ENCODE results near the gene HGD.
"Not testable (repeated sequence)": the region's sequence is repeated elsewhere in the genome, so short reads cannot be mapped to it uniquely, and the experiment has no call there.

Gene HGD

GRCh38 chr3:120638820-120639219, 43.2 kb downstream of the HGD start:
- not testable (repeated sequence) for DNase-seq (ENCODE audit: low read depth)

DNA sequence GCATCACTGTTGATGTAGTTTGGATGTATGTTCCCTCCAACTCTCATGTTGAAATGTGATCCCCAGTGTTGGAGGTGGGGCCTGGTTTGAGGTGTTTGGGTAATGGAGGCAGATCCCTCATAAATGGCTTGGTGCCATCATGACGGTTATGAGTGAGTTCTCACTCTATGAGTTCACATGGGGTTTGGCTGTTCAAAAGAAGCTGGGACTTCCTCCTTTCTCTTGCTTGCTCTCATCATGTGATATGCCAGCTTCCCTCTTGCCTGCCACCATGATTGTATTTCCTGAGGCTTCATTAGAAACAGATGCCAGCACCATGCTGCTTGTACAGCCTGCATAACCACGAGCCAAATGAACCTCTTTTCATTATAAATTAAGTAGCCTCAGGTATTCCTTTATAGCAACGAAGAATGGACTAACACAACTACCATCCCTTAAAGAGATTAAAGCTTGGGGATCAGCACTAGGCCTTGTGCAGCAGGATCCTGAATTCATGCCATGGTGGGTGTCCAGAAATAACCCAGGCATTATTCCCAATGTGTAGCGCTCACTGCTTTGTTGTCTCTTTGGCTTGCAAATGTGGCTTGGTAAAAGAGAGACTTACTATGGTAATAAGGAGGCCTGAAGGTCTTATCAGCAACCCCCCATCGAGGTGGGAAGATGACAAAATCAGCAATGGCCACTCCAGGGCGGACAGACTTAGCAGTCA, 44.0 kb downstream of the HGD start:
- no peak for DNase-seq (ENCODE audit: low read depth)

GRCh38 chr3:120636795-120637401, 45.1 kb downstream of the HGD start:
- DNase-seq (ENCODE audit: low read depth), result no peak

DNA sequence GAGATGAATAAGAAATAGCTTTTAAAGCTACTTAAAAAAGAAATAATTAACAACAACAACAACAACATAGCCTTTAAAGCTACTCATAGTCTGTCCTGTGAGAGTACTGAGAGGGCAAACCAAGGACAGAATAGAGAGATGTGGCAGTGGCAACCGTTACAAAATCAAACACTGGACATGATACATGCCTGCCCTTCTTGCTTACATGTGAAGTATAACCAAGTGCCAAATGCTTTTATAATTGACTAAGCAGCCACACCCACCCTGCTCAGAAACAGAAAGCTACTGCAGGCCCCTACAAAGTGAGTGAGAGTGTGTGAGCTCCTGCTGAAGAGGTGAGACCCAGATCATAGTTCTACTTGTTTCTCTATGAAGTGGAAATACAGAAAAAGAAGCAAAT, 47.5 kb downstream of the HGD start:
- DNase-seq (ENCODE audit: low read depth), result no peak

DNA sequence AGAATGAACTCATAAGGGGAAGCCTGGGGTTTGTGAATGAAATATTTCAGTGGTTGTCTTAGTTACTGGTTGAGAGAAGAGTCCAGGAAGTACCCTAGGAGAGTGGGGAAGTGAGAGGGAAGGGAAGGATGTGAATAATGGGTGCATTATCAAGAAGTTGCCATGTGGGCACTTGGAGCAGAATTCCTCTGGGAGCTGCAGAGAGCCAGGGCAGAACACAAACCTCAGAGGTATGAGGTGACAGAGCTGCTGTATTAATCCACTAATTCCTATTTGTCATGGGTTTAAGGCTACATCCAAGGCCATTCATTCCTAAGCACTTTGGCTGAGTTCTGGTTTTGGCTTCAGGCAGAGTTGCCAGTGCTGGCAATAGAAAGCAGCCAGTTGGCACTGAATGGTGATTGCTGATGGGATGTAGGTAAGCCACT, 56.9 kb downstream of the HGD start:
- DNase-seq (ENCODE audit: low read depth), result no peak

GRCh38 chr3:120623727-120624093, 58.3 kb downstream of the HGD start:
- DNase-seq (ENCODE audit: low read depth), result no peak

DNA sequence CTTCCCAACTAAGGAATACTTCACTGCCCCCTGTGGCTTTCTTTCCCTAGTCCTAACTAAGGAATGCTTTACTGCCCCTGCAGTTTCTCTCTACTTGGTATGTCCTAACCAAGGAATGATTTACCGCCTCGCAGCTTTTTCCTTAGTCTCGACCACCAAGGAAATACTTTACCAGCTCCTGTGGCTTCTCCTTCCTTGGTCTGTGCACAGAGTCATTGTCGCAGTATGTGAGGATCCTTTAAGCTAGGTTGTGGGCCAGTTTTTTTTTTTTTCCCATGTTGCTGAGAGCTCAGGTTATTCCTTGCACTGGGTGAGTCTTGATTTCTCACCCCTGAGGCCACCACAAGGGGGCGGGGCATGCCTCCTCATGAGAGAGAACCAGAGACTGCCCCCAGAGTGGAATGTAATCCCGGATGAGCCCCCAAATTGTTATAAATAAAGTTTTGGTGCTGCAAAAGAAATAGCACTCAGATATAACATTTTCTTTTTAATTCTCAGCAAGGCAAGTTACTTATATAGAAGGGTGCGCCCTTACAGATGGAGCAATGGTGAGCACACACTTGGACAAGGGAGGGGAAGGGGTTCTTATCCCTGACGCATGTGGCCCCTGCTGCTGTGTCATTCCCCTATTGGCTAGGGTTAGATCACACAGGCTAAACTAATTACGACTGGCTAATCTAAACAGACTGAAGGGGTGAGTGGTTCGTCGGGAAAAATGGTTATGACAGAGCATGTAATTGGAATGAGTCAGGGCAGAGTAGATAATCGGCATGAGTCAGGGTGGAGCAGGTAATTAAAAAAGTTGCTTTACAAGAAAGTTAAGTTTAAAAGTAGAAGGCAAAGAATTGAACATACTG, 58.9 kb downstream of the HGD start:
- no peak for DNase-seq (ENCODE audit: low read depth)

DNA sequence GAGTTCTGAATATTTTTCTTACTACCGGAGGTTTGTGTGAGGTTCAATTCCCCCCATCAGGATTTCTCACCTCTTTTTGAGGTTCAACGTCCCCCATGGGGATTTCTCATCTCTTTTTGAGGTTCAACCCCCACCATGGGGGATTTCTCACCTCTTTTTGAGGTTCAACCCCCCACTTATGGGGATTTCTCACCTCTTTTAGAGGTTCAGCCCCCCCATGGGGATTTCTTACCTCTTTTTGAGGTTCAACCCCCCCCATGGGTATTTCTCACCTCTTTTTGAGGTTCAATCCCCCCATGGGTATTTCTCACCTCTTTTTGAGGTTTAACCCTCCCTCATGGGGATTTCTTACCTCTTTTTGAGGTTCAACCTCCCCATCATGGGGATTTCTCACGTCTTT, 59.6 kb downstream of the HGD start:
- DNase-seq (ENCODE audit: low read depth), result no peak

DNA sequence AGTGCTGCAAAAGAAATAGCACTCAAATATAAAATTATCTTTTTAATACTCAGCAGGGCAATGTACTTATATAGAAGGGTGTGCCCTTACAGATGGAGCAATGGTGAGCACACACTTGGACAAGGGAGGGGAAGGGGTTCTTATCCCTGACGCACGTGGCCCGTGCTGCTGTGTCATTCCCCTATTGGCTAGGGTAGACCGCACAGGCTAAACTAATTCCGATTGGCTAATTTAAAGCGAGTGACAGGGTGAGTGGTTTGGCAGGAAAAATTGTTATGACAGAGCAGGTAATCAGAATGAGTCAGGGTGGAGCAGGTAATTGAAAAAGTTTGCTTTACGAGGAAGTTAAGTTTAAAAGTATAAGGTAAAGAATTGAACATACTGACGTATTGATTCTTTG, 65.3 kb downstream of the HGD start:
- DNase-seq (ENCODE audit: low read depth), result not testable (repeated sequence)

GRCh38 chr3:120615847-120616609, 66.0 kb downstream of the HGD start:
- no peak for DNase-seq (ENCODE audit: low read depth)

DNA sequence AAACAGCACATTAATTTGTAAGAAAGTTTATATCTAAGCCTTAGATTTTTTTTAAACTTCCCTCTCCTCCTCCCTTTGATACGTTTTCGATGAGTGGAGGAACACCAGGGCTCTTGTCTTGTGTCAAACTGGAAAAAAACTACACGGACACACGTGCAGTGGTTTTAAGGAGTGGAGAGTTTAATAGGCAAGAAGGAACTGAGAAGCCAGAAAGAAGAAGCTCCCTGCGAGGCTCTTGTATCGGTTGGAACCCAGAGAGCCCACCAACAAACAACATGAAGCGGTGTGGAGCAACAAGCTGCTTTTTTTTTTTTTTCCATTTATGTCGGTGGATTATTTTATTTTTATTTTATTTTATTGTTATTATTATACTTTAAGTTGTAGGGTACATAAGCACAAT, 67.3 kb downstream of the HGD start:
- DNase-seq (ENCODE audit: low read depth), result no peak

DNA sequence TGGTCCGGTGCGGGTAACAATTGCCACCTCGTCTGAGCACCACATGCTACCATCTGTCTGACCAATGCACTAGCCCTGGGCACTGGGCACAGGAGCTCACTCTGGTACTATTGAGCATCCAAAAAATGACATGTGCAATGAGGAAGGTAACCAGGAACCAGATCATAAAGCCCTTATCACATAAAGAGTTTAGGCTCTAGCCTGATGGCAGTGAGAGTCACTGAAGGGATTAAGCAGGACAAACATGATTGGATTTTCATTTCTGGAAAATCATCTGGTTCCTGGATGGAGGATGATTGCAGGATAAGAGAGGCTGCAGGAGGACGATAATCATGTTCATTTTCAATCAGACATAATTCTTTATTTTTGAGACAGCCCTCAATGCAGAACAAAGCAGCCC, 73.5 kb downstream of the HGD start:
- DNase-seq (ENCODE audit: low read depth), result no peak

- DNase-seq (ENCODE audit: low read depth), result no peak
Measured at GRCh38 chr3:120604784-120605183, 77.3 kb downstream of the HGD start.

GRCh38 chr3:120604382-120604781, 77.7 kb downstream of the HGD start:
- DNase-seq (ENCODE audit: low read depth), result no peak

GRCh38 chr3:120602682-120603081, 79.4 kb downstream of the HGD start:
- no peak for DNase-seq (ENCODE audit: low read depth)

DNA sequence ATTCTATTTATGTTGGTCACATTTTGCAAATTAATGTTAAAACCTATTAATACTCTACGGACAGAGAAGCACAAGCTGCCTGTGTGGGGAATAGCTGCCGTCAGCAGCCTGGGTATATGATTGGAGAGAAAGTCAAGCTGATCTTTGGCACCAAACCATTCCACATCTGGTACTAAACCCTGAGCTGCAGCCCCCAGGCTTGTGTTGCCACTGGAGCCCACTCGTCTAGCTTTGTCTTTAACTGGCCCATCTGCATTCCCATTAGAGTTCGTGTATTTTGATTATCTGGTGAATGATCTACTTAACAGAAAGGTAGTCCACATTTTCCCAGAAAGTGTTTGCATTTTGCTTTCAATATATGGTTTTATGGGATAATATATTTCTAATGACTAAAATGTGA, 80.5 kb downstream of the HGD start:
- DNase-seq (ENCODE audit: low read depth), result no peak

DNA sequence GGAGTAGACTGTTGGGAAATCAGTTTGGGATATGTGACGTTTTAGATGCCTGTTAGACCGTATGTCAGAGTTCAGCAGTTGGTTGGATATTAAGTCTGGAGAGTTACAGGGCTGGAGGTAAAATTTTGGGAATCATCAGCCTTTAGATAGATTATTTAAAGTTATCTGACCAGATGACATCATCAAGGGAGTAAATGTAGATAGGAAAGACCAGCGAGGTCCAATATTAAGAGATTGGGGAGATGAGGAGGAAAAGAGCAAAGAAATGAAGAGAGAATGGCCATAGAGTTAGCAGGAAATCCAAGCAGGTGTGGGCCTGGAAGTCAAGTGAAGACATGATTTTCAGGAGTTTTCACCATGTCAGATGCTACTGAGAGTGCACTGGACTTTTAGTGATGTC, 82.8 kb downstream of the HGD start:
- DNase-seq (ENCODE audit: low read depth), result no peak

DNA sequence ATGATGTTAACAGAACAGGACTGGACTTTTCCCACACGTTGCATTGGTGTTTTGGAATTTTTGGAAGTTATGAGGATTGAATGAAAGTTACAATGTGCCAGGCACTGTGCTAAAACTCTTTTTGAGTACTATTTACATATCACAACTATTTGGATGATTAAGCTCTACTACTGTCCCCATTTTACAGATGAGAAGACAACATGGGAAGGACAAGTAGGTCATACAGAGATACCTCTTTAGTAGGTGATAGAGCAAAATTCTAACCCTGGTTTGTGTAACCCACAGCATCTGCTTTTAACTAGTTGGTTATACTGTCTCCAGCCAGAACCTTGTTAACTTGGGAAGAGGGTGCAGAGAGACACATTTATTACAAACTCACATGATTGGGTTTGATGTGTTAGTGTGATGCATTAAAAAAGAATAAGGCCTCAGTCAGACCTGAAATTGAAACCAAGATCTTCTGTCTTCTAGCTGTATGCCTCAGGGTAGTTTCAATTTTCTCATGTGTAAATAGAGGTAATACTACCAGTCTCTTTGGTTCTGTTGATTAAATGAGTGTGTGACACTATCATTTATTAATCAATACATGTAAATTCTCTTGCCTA, 84.5 kb downstream of the HGD start:
- no peak for DNase-seq (ENCODE audit: low read depth)

DNA sequence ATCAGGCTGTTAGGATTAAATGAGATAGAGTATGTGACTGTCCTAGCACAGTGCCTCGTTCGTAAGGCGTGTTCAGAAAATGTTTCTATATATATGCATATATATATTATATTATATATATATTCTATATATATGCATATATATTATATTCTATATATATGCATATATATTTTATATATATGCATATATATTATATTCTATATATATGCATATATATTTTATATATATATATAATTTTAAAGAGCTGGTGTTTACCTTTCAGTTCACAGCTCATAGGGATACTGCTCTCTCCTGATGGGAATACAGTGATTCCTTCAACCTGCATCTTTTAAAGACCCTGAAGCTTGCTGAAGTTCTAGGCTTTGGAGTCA, 85.2 kb downstream of the HGD start:
- DNase-seq (ENCODE audit: low read depth), result no peak

- peak; percentile 95 for DNase-seq (ENCODE audit: low read depth)
Measured at GRCh38 chr3:120596116-120596852, 85.8 kb downstream of the HGD start, which contains the start of gene NDUFB4. TSS of gene NDUFB4 (plus strand) at chr3:120596336. CDS start at chr3:120596360, 24 bp downstream.

GRCh38 chr3:120595788-120596115, 86.3 kb downstream of the HGD start:
- DNase-seq (ENCODE audit: low read depth), result no peak

Measured in T follicular helper cell (primary cell).